HK-2 (cell line): Measurements from ENCODE around the gene CFAP77.
"Not testable (repeated sequence)": the region's sequence is repeated elsewhere in the genome, so short reads cannot be mapped to it uniquely, and the experiment has no call there.

Experiments
- DNase-seq: peaks from one replicate; pipeline ENCODE4 v3.0.0-alpha.2; 2018; ENCODE audit not compliant: unreplicated experiment

The CFAP77 gene

GRCh38 chr9:132547976-132548730 is 138.1 kb downstream of the CFAP77 start:
- DNase-seq, result no peak

DNA sequence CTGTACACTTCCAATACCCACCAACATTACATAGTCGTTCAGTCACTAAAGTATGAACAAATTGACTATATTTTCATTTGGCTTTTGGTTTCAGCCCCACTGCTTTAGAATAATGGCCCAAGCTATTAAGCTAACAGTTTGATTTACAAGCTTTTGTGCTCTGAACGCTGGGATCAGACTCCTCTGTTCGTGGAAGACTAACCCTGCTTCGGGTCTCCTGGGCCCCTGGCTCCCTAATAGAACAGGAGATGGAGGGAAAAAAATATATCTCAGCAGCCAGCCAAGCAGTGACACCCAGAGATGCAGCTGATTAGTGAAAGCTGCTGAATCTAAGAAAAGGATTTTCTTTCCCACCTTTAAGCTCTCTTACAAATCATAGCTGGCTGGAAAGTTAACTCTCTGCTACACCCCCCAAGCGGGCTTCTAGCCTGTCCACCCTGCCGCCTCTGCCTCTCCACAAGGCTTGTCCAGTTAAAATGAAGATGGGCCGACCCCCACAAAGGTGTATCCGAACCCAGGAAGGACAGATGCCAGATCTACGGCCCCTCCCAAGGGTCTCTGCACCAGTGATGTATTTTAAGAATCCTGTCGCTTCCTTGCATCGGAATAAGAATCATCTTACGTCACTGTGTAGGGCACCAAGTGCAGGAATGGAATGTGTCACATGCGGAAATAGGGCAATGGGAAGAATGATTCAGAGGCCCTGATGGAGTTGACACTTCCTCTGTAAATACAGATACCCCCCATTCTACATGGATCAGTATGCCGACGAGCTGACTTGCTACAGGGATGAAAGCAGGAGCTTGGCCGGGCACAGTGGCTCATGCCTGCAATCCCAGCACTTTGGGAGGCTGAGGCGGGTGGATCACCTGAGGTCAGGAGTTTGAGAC is 139.0 kb downstream of the CFAP77 start:
- DNase-seq, result peak; percentile 12

DNA sequence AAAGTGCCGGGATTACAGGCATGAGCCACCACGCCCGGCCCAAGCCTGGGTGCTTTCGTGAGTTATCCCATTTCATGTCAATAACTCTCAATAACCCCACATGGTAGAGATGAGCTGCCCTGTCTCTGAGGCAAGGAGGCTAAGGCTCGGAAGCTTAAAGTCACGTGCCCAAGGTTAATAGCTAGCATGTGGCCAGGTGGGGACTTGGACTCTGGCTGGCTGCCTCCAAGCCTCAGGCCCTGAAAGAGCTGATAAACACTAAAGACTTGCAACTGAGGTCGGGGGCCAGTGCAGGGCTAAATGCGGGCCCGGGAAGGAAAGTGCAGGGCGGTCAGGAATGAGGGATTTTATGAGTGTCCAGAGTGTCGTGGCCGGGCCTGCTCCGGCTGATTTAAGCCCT is 141.5 kb downstream of the CFAP77 start:
- no peak for DNase-seq

GRCh38 chr9:132552041-132552440 is 142.0 kb downstream of the CFAP77 start:
- DNase-seq, result no peak

DNA sequence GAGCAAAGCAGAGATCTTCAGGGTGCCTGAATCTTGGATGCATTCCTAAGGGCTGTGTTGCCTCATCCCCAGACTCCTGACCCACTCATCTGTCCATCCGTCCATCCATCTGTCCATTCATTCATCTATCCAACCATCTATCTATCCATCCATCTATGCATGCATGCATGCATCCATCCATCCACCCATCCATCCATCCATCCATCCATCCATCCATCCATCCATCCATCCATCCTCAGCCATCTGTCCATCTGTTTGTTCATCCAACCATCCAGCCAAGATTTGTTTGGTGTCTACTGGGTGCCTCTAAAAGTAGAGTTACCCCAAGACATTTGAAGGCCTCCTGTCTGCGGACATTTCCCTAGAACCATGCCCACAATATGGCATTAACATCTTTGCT is 144.7 kb downstream of the CFAP77 start:
- no peak for DNase-seq

DNA sequence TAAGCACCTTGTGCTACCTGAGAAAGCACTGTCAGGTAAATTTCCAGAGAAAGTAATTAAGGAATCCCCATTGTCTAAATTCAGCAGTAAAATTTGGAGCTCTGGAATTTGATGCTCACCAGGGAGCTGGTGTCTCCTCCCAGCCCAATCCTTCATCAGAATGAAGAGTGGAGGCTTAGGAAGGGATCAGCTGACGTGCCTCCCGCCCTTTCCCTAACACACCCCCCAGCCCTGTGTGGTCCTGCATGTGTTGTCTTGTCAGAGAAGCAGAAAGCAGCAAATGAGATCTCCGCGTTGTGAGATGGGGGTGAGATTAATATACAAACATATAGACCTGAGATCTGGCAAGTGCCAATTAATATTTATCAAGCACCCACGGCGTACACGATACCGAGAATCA is 145.5 kb downstream of the CFAP77 start:
- DNase-seq, result no peak

DNA sequence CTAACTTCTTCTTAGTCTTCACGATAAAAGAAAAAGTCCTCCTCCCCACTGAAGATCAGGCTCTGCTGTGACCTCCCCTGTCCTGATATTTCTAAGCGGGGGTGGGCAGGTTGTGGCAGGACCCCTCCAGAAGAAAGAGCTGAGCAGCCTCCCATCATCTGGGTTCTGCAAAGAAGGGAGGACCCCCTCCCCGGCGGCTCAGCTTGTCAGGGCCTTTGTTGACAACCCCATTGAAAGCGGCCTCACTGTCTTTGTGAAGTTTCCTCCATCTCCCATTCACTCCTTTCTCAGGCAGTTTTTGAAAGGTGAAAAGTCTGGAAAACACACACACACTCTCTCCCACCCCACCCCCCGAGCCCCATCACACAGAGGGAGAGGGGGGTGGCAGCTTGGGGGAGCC is 146.2 kb downstream of the CFAP77 start:
- no peak for DNase-seq

GRCh38 chr9:132556714-132557113 is 146.7 kb downstream of the CFAP77 start:
- DNase-seq, result no peak

DNA sequence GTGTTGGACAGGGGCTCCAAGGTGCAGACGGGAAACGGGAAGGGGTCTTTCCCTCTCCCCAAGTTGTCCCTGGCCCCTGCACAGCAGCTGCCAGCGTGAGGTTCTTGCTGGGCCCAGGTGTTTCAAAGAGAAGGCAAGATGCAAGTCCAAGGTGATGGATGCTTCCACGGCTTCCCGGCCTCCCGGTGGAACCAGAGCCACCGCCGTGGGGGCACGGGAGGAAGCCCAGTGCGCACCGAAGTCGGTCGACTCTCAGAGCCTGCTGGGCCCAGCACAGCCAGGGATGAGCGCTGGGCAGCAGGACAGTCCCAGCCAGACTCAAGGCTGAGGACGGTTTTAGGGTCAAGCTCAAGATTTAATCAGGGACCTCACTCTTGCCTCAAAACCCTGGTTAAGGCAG is 147.1 kb downstream of the CFAP77 start:
- DNase-seq, result no peak

GRCh38 chr9:132559711-132560110 is 149.7 kb downstream of the CFAP77 start:
- DNase-seq, result no peak

DNA sequence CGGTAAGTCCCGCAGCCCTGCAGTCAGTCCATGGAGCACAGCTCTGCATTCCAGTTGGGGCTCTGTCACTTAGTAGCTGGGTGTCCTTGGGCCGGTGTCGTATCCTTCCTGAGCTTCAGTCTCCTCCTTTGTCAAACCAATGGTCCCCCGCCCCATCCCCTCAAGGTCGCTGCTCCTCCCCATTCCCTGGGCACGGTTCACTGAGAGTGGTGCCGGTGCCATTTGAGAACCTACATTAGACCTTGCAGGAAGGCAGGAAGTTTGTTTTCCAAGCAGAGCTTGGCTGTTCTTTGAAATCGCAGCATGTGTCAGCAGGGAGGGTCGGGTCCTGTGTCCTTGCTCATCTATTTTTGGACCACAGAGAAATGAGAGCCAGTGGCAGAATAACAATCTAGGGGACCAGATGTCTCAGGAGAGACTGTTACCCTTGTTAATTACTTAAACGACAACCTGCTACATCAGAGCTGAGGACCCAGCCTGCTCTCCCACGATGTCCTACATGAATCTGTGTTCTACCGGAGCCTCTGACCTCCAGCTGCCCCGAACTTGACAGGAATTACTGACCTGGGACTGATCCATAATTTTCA is 150.7 kb downstream of the CFAP77 start:
- no peak for DNase-seq

DNA sequence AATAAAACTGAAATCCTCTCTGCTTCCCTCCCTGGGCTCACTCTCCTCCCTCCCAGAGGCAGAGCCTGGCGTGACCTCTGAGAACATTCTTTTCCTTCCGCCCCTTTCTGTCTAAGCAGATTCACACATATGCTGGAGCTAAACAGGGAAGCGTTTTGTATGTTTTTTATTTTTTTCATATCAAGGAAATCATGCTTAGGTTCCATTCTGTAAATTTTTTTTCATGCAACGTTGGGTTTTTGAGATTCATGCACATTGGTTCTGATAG is 152.2 kb downstream of the CFAP77 start:
- no peak for DNase-seq

DNA sequence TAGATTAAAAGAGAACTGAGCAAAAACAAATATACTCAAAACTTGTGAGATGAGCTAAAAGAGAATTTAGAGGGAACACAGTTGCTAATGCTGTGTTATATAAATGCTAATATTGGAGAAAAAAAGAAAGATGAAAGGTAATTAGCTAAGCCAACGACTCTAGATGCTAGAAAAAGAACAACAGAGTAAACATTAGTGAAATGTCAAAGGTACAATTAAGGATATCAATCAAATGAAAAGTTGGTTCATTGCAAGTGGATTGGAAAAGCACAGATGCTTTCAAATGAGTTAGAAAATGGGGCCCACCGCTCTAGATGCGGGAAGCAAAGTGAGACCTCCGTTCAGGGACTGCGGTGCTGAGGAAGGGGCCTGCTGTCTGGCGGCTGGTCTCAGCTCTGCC is 154.5 kb downstream of the CFAP77 start:
- DNase-seq, result no peak

DNA sequence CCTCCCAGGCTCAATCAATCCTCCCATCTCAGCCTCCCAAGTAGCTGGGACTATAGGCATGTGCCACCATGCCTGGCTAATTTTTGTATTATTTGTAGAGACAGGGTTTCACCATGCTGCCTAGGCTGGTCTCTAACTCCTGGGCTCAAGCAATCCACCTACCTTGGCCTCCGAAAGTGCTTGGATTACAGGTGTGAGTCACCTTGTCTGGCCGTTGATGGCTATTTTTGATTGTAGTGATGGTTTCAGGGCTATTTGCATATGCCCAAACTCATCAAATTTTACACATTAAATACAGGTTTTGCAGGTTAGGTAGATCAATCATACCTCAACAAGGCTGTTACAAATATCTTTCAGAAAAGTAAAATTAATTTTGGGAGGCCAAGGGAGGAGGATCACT is 158.8 kb downstream of the CFAP77 start:
- DNase-seq, result not testable (repeated sequence)

- DNase-seq, result no peak
These were observed 162.0 kb downstream of the CFAP77 start for GRCh38 chr9:132571806-132572600.

DNA sequence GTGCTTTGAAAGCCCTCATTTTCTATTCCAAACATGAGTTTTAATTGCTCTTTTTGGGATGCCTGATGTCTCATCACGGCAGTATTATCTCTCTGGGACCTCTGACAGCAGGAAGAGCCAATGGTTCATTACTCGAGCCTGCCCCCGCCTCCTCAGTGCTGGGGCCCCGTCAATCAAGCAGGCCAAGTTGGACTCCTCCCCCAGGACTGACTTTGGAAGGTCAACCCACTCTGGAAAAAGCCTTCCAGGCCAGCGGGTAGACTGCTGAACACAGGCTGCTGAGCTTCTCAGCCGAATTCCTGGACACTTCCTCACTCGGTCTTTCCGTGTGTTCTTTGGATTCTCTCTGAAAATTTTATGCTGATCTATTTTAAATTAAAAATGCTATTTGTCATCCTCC is 162.9 kb downstream of the CFAP77 start:
- no peak for DNase-seq

DNA sequence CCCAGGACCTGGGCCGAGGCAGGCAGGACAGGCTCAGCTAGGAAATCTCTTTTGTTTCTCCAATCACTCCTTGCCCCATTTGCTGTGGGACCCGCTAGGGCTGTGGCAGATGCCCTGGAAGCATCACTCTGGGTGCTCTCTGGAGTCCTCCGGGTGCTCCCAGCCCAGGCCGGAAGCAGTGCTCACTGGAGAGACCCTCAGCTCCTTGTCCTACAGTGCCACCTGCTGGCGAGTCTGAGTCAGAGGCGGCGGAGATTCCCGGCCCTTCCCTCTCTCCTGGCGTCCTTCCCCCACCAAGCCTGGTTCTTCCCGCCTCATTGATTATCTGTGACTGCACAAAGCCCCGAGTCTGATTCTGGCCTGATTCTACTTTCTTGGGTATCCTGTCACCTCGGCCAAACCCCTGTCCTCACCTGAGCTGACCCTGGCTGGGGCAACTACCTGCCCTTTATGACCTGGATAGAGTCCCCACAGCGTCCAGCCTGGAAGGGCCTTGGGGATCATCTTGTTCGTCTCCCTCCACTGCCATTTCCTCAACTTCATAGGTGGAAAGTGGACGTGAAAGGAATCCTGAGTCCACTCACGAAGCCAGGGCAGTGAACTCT is 165.1 kb downstream of the CFAP77 start:
- DNase-seq, result peak; percentile 82

GRCh38 chr9:132575811-132576210 is 165.8 kb downstream of the CFAP77 start:
- DNase-seq, result no peak

DNA sequence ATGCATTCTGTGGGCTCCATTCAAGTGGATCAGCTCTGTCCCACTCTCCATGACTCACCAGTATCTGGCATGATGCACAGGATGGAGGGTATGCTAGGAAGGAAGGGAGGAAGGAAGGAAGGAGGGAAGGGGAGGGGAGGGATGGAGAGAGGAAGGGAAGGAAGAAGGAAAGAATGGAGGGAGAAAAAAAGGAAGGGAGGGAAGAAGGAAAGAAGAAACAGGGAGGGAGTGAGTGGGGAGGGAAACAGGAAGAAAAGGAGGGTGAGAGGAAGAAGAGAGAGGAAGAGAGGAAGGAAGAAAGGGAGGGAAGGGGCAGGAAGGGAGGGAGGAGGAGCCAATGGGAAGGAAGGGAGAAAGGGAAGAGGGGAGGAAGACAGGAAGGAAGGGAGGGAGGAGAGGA is 167.1 kb downstream of the CFAP77 start:
- DNase-seq, result no peak

DNA sequence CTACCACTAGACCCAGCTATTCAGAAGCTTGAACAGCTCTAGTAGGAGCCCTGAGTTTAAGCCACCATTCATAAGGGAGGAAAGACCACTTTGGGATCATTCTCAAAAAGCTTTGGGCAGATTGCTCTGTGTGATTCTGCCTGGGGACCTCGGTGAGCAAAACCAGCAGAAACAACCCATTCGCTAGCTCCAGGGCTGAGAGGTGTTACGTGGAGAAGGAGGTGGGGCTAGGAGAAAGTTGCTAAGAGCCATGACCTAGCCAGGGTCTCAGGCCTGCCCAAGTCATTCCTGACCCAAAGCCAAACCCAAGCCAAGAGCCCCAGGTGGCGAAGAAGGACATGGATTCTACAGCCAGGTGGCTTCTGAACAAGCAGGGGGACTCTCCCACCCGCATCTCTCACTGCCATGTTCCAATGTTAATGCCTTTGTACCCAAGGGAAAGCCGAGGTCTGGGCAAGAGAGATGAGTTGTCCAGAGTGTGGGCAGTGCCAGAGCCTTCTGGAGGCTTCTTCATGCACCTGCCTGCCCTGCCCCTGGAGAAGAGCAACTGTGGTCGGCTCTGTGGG is 168.4 kb downstream of the CFAP77 start:
- no peak for DNase-seq

DNA sequence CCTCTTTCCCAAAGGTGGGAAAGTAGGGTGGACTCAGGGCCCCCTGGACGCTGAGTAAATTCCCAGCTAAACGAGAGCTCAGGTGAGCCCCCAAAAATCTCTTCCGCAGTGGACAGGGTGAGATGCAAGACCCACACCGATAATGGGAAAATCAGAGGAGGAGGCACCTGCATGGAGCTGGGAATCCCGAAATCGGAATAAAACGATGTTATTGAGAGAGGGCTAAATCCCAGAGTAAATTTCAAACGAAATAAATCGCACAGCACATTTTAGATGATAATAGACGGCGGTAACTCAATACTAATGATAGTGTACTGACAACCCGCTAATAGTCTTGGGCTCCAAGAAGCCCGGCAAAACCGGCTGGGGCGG is 169.4 kb downstream of the CFAP77 start:
- no peak for DNase-seq
